ENCODE results near the gene CR1L. TPM values are rescaled to one million over a fixed set of nuclear protein-coding genes. Genes with fewer than 3 reads are reported as not detected.
A peak's percentile ranks its signal among the peaks of the same experiment; 100 is the strongest.

The CR1L gene
- total RNA-seq, 4 donors from 2014 or later: not detected

GRCh38 chr1:207751790-207752455 is 107.0 kb downstream of the CR1L start, which contains the start of gene CD46:
TSS of gene CD46 (plus strand) at chr1:207752054. CDS start at chr1:207752213, 159 bp downstream.
- 1% methylated on average over 8 of the region's 55 CpGs; no CpG with 5 or more reads in 1 of the 2 donors for WGBS, 2 donors (ENCODE audit: low coverage in 1 of 2)
- H3K9me3 ChIP-seq: no peaks in the 10 kb centered on the region
- peak within 1 kb of the TSS; percentile 76 to 92 (median 88) for H3K27ac ChIP-seq
- no peaks in the 10 kb centered on the region for H3K27me3 ChIP-seq
- TF ChIP-seq POLR2AphosphoS5 (IDR thresholded peaks at IDR 0.05) (peak; percentile 92), CTCF (IDR thresholded peaks at IDR 0.05) (peak in 2 of 4 experiments; percentile 31 to 32), POLR2A (IDR thresholded peaks at IDR 0.05) (peak; percentile 79 to 82), EP300 (IDR thresholded peaks at IDR 0.05) (no peak)
- ATAC-seq: peak; percentile 100
- peaks cover 4 to 56% (median 18%) of the 10 kb centered on the region in 3 donors for H3K4me1 ChIP-seq
- H3K36me3 ChIP-seq: peaks cover 0 to 2% of the 10 kb centered on the region in 2 donors
- peak within 1 kb of the TSS; percentile 43 to 89 for H3K4me3 ChIP-seq

DNA sequence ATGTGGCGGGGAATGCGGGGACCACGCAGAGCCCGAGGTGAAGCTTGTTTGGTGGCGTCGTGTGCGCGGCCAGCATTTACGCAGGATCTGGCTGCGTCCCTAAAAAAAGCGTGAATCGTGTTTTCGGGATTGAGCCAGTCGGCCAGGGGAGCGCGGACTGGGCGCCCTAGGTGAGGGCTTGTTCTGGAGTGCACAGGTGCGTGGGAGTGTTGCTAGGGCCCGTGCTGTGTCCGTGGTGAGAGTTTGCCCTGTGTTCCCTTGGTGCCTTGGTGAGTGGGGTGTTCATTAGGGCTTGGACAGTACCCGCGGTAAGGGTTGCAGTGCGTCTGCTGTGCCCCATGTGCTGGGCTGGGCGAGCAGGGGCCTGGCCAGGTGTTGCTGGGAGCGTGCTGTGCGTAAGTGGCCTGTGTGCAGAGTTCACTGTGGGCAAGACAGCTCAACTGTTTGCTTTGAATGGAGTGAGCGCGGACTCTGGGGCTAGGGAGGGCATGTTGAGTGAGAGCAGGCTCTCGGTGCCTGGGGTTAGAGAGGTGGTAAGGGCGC is 107.6 kb downstream of the CR1L start:
- H3K9me3 ChIP-seq: no peaks in the 10 kb centered on the region
- ATAC-seq: no peak
- 4 to 10% methylated on average over 5 of the region's 30 CpGs for WGBS, 2 donors (ENCODE audit: low coverage in 1 of 2)
- H3K36me3 ChIP-seq: peaks cover 0 to 9% of the 10 kb centered on the region in 2 donors
- TF ChIP-seq CTCF (IDR thresholded peaks at IDR 0.05) (no peak), EP300 (IDR thresholded peaks at IDR 0.05) (no peak), POLR2A (IDR thresholded peaks at IDR 0.05) (no peak), POLR2AphosphoS5 (IDR thresholded peaks at IDR 0.05) (no peak)
- peak overlapping the region; percentile 29 to 92 (median 88) for H3K27ac ChIP-seq
- H3K4me3 ChIP-seq: peak overlapping the region; percentile 43 to 89
- no peaks in the 10 kb centered on the region for H3K27me3 ChIP-seq
- H3K4me1 ChIP-seq: peaks cover 4 to 56% (median 18%) of the 10 kb centered on the region in 3 donors

- ATAC-seq: no peak
- Histone ChIP-seq H3K9me3 (no peaks in the 10 kb centered on the region), H3K27ac (no peak overlapping the region), H3K36me3 (peaks cover 0 to 19% of the 10 kb centered on the region in 2 donors), H3K27me3 (no peaks in the 10 kb centered on the region), H3K4me1 (peaks cover 4 to 56% (median 18%) of the 10 kb centered on the region in 3 donors), H3K4me3 (peak overlapping the region in 1 of 2 donors; percentile 89)
- TF ChIP-seq POLR2AphosphoS5 (IDR thresholded peaks at IDR 0.05) (no peak), EP300 (IDR thresholded peaks at IDR 0.05) (no peak), CTCF (IDR thresholded peaks at IDR 0.05) (no peak), POLR2A (IDR thresholded peaks at IDR 0.05) (no peak)
- WGBS, 2 donors (ENCODE audit: low coverage in 1 of 2): 71 to 74% methylated on average over 6 to 7 of the region's 7 CpGs
Observed at GRCh38 chr1:207753611-207754010, 108.7 kb downstream of the CR1L start.

DNA sequence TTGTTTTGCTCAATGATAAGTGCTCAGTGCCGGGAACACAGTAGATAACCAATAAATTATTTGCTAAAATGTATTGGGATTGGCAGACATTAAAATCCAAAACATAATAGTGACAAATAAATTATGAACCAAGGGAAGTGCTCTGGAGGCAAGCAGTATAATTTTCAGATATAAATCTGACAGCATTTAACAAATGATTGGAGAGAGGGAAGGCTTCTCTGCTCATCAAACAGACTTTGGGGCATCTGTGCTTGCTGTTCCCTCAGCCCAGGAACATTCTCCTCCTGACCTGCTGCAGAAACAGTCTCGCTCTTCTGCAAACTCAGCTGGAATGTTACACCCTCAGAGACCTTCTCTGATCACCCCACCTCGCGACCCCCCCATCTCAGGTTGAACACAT is 109.1 kb downstream of the CR1L start:
- Histone ChIP-seq H3K9me3 (no peaks in the 10 kb centered on the region), H3K36me3 (peaks cover 0 to 22% of the 10 kb centered on the region in 2 donors)
- TF ChIP-seq POLR2A (IDR thresholded peaks at IDR 0.05) (no peak), CTCF (IDR thresholded peaks at IDR 0.05) (no peak)

More for the DNA sequence above, 109.1 kb downstream of the CR1L start:
- 46 to 48% methylated on average over 4 of the region's 4 CpGs for WGBS, 2 donors (ENCODE audit: low coverage in 1 of 2)
- peaks cover 4 to 56% (median 18%) of the 10 kb centered on the region in 3 donors for H3K4me1 ChIP-seq
- ATAC-seq: no peak
- no peak overlapping the region for H3K27ac ChIP-seq
- no peaks in the 10 kb centered on the region for H3K27me3 ChIP-seq
- no peak overlapping the region for H3K4me3 ChIP-seq

Measured in gastroesophageal sphincter (tissue), 4 donors.